Measurements from ENCODE around the gene IKZF1. TPM values are rescaled to one million over a fixed set of nuclear protein-coding genes. Genes with fewer than 3 reads are reported as not detected.

The IKZF1 gene
- total and polyA plus RNA-seq, 9 of the 15 experiments (the other 6 are each of a cell fraction or from before 2014, with no cell fraction given), result 12.6 to 85.3 (median 44.7) TPM

GRCh38 chr7:50356212-50356944 lies 51.9 kb downstream of the IKZF1 start (continued):
- TF ChIP-seq CBX2 (IDR thresholded peaks at IDR 0.05; ENCODE audit: insufficient read depth, low read length, poor library complexity, severe bottlenecking), result no peak
- TF ChIP-seq ATF7 (IDR thresholded peaks at IDR 0.05), result peak; percentile 89
- TF ChIP-seq NCOR1 (IDR thresholded peaks at IDR 0.05), result peak; percentile 24; the same call in 1 of the 2 replicates
- TF ChIP-seq ZNF449 (CRISPR knock-in tag; IDR thresholded peaks at IDR 0.05), result peak; percentile 6; the same call in 1 of the 2 replicates
- peak; percentile 65; the same call in 1 of the 2 replicates for TF ChIP-seq NKRF (IDR thresholded peaks at IDR 0.05; ENCODE audit: borderline replicate concordance)
- peak; percentile 85 for TF ChIP-seq CEBPB (tag; IDR thresholded peaks at IDR 0.05)
- peak in 1 of 2 experiments; percentile 60; a peak in 2 of 4 replicates for TF ChIP-seq ZNF318 (IDR thresholded peaks at IDR 0.05; ENCODE audit: borderline replicate concordance in 1 of 2, low read depth in 1 of 2)
- TF ChIP-seq POLR2AphosphoS5 (IDR thresholded peaks at IDR 0.05; ENCODE audit: control insufficient read depth, insufficient read depth, low read depth, low read length), result 0 out of 2 replicates have a peak, but pooled peaks have one; percentile 5
- TF ChIP-seq ARHGAP35 (IDR thresholded peaks at IDR 0.05; ENCODE audit: partially characterized antibody), result peak; percentile 54
- 0 out of 2 replicates have a peak, but pooled peaks have one; percentile 43 for TF ChIP-seq BCOR (IDR thresholded peaks at IDR 0.05)
- TF ChIP-seq RBBP5 (IDR thresholded peaks at IDR 0.05; ENCODE audit: borderline replicate concordance, insufficient read depth, low read length, poor library complexity, severe bottlenecking), result peak; percentile 41
- 0 out of 2 replicates have a peak, but pooled peaks have one; percentile 17 for TF ChIP-seq ZNF311 (CRISPR knock-in tag; IDR thresholded peaks at IDR 0.05)
- peak; percentile 92 for TF ChIP-seq ELF4 (CRISPR knock-in tag; IDR thresholded peaks at IDR 0.05)
- 0 out of 2 replicates have a peak, but pooled peaks have one; percentile 6 for TF ChIP-seq FOSL1 (tag; conservative IDR thresholded peaks at IDR 0.05)
- peak; percentile 77 for TF ChIP-seq SOX6 (IDR thresholded peaks at IDR 0.05)
